Kidney (tissue), 14 donors: ENCODE data around the gene FGF5. TPM values are rescaled to one million over a fixed set of nuclear protein-coding genes. Genes with fewer than 3 reads are reported as not detected.

Source experiments
- DNase-seq, 5 donors: peaks; one replicate each; pipeline ENCODE4 v3.0.0-alpha.2; 2013 to 2020
- FAIRE-seq: peaks from 2 replicates; lab custom pipeline; 2012; peaks lifted over from hg19 to GRCh38; lab: Jason Lieb, UNC
- H3K27ac ChIP-seq, 2 donors: one replicate each; pipeline ENCODE4 v1.7.0; 2013; ENCODE audit warnings: low read depth in 2 of 2, low read length in 2 of 2, inconsistent platforms in 1 of 2
- H3K27me3 ChIP-seq: one replicate; pipeline ENCODE4 v1.7.1; 2013; ENCODE audit warnings: low read length, inconsistent platforms; ENCODE audit not compliant: control insufficient read depth, insufficient read depth
- H3K36me3 ChIP-seq, 3 donors: one replicate each; pipeline versions ENCODE4 v1.7.0 to v1.7.1; 2013; ENCODE audit warnings: low read length in 3 of 3, control low read depth in 1 of 3, inconsistent platforms in 1 of 3; ENCODE audit not compliant: insufficient read depth in 3 of 3, control insufficient read depth in 2 of 3
- H3K4me1 ChIP-seq, 3 donors: one replicate each; pipeline versions ENCODE4 v1.7.0 to v1.7.1; 2013; ENCODE audit warnings: low read length in 3 of 3, inconsistent platforms in 1 of 3, low read depth in 1 of 3; ENCODE audit not compliant: control insufficient read depth in 2 of 3, insufficient read depth in 2 of 3
- H3K4me3 ChIP-seq, 3 donors: one replicate each; pipeline versions ENCODE4 v1.7.0 to v1.8.1; 2013; ENCODE audit warnings: low read length in 3 of 3, control low read depth in 1 of 3, inconsistent platforms in 1 of 3
- H3K9ac ChIP-seq, 3 donors: one replicate each; pipeline versions ENCODE4 v1.7.0 to v1.7.1; 2013; ENCODE audit warnings: low read length in 3 of 3, control low read depth in 1 of 3, inconsistent platforms in 1 of 3
- H3K9me3 ChIP-seq, 3 donors: one replicate each; pipeline versions ENCODE4 v1.7.0 to v1.7.1; 2013; ENCODE audit warnings: low read length in 3 of 3, control low read depth in 1 of 3, inconsistent platforms in 1 of 3; ENCODE audit not compliant: control insufficient read depth in 2 of 3, insufficient read depth in 1 of 3
- CTCF ChIP-seq: IDR thresholded peaks from 3 replicates; pipeline ENCODE4 v1.5.1; 2012; ENCODE audit warnings: mild to moderate bottlenecking, moderate library complexity, borderline replicate concordance; ENCODE audit not compliant: insufficient read depth; ENCODE audit errors: extremely low read depth
- intact Hi-C: fragments of 100-400 bp; cut with DNase I; formaldehyde crosslinking; loops from one replicate; pipeline ENCODE4 v1.11.1; 2022
- polyA plus RNA-seq: library from polyadenylated mRNA; stranded (reverse); fragments of 350-450 nt; fragmentation: Illumina TruSeq; extraction: RNeasy Lipid Tissue Mini Kit (QIAGEN cat#74804); gene quantifications from one replicate; pipeline ENCODE4 v1.2.3, GENCODE V29; 2014; ENCODE audit warnings: low read depth, low replicate concordance; ENCODE audit not compliant: insufficient read depth
- total RNA-seq: library from RNA; stranded (reverse); fragmentation: NEBNext Ultra II Directional; extraction: Animal tissue kit (Norgen Biotek cat#: 25700); gene quantifications from one replicate; pipeline ENCODE4 v1.2.1, GENCODE V29; 2021
- donor health status: control.
- donor health status: control.
- donor health status: control.
- donor health status: control.
- donor health status: control.
- donor health status: DM: yes; HTN: yes; CAD: no.
- donor health status: Normal renal cell carcinoma (clear cell type).

Gene FGF5
- total and polyA plus RNA-seq, 2 donors from 2014 or later, result 0.09 to 0.13 TPM

GRCh38 chr4:80229128-80229527 is 37.3 kb upstream of the FGF5 start:
- FAIRE-seq (no peak), DNase-seq (no peak)
- Histone ChIP-seq H3K27ac (no peak overlapping the region), H3K9ac (no peak overlapping the region), H3K36me3 (no peaks in the 10 kb centered on the region), H3K27me3 (peaks cover 5% of the 10 kb centered on the region), H3K4me1 (no peaks in the 10 kb centered on the region), H3K9me3 (no peaks in the 10 kb centered on the region), H3K4me3 (no peak overlapping the region)
- no peak for TF ChIP-seq CTCF
- intact Hi-C loops, result no loop called here

- Histone ChIP-seq H3K4me1 (no peaks in the 10 kb centered on the region), H3K9me3 (no peaks in the 10 kb centered on the region), H3K4me3 (no peak overlapping the region), H3K9ac (no peak overlapping the region), H3K27me3 (peaks cover 5% of the 10 kb centered on the region), H3K27ac (no peak overlapping the region), H3K36me3 (no peaks in the 10 kb centered on the region)
- intact Hi-C loops, result no loop called here
- FAIRE-seq, result no peak
- DNase-seq, result no peak
- TF ChIP-seq CTCF, result no peak
Measured at GRCh38 chr4:80229590-80229989, 36.9 kb upstream of the FGF5 start.

GRCh38 chr4:80231180-80231579 is 35.3 kb upstream of the FGF5 start:
- no peak overlapping the region for H3K4me3 ChIP-seq
- no peak for DNase-seq
- FAIRE-seq, result no peak
- intact Hi-C loops, result no loop called here
- no peaks in the 10 kb centered on the region for H3K27me3 ChIP-seq
- H3K9me3 ChIP-seq, result no peaks in the 10 kb centered on the region
- H3K9ac ChIP-seq, result no peak overlapping the region
- H3K27ac ChIP-seq, result no peak overlapping the region
- H3K4me1 ChIP-seq, result no peaks in the 10 kb centered on the region
- TF ChIP-seq CTCF, result no peak
- H3K36me3 ChIP-seq, result no peaks in the 10 kb centered on the region

- no peaks in the 10 kb centered on the region for H3K27me3 ChIP-seq
- DNase-seq (no peak), FAIRE-seq (no peak)
- no peak overlapping the region for H3K27ac ChIP-seq
- no peak for TF ChIP-seq CTCF
- H3K9ac ChIP-seq, result no peak overlapping the region
- no peaks in the 10 kb centered on the region for H3K4me1 ChIP-seq
- no peaks in the 10 kb centered on the region for H3K9me3 ChIP-seq
- H3K4me3 ChIP-seq, result no peak overlapping the region
- no peaks in the 10 kb centered on the region for H3K36me3 ChIP-seq
- intact Hi-C loops, result no loop called here
Measured at GRCh38 chr4:80232707-80233370, 33.6 kb upstream of the FGF5 start.
